NB4 (cell line): ENCODE results near the gene CGNL1.

Experiments
- MYC ChIP-seq: IDR thresholded peaks from 2 replicates; pipeline ENCODE4 v1.6.1; 2011; ENCODE audit warnings: low read depth, low read length
- POLR2A ChIP-seq: IDR thresholded peaks from 2 replicates; pipeline ENCODE4 v1.6.1; 2011; ENCODE audit warnings: mild to moderate bottlenecking; ENCODE audit not compliant: insufficient read length; ENCODE audit errors: extremely low read depth
- TF ChIP-seq, protein P1 (sequence below): IDR thresholded peaks from one replicate; pipeline ENCODE4 v1.5.1; 2012; ENCODE audit warnings: low read depth, low read length
- TF ChIP-seq, protein P2 (sequence below): IDR thresholded peaks from 2 replicates; pipeline ENCODE4 v1.6.1; 2011; ENCODE audit warnings: low read depth, low read length

DNA sequence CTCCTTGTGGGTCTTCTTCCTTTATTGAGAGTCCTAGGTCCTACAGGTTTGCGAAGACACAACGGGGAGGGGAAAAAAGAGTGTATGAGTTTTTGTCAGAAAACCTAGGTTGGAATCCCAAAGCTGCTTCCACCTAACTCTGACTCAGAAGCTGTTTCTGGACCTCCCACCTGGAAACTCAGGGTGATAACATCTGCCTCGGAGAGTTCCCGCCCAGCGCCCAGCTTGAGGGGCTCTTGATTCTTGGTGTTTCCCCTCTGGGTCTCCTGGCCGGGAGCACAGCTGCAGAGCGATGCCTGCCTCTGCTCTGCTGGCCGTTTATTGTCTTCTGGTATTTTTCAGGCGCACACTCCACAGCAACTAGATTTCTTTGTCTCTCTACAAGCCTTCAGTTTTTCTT, 162.5 kb downstream of the CGNL1 start:
- TF ChIP-seq POLR2A (no peak), MYC (no peak)
- TF ChIP-seq, protein P1, sequence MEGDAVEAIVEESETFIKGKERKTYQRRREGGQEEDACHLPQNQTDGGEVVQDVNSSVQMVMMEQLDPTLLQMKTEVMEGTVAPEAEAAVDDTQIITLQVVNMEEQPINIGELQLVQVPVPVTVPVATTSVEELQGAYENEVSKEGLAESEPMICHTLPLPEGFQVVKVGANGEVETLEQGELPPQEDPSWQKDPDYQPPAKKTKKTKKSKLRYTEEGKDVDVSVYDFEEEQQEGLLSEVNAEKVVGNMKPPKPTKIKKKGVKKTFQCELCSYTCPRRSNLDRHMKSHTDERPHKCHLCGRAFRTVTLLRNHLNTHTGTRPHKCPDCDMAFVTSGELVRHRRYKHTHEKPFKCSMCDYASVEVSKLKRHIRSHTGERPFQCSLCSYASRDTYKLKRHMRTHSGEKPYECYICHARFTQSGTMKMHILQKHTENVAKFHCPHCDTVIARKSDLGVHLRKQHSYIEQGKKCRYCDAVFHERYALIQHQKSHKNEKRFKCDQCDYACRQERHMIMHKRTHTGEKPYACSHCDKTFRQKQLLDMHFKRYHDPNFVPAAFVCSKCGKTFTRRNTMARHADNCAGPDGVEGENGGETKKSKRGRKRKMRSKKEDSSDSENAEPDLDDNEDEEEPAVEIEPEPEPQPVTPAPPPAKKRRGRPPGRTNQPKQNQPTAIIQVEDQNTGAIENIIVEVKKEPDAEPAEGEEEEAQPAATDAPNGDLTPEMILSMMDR, result no peak
- TF ChIP-seq, protein P2, sequence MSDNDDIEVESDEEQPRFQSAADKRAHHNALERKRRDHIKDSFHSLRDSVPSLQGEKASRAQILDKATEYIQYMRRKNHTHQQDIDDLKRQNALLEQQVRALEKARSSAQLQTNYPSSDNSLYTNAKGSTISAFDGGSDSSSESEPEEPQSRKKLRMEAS, result no peak
